Measurements from ENCODE around the gene PIK3C3.
"Not testable (repeated sequence)": the region's sequence is repeated elsewhere in the genome, so short reads cannot be mapped to it uniquely, and the experiment has no call there.

Gene PIK3C3

GRCh38 chr18:42092848-42093247 is 137.8 kb downstream of the PIK3C3 start:
- no peak for DNase-seq (ENCODE audit: insufficient read length, low spot score)
- no peak for FAIRE-seq
- TF ChIP-seq POLR2A (IDR thresholded peaks at IDR 0.05; ENCODE audit: low read depth, low read length), result no peak

DNA sequence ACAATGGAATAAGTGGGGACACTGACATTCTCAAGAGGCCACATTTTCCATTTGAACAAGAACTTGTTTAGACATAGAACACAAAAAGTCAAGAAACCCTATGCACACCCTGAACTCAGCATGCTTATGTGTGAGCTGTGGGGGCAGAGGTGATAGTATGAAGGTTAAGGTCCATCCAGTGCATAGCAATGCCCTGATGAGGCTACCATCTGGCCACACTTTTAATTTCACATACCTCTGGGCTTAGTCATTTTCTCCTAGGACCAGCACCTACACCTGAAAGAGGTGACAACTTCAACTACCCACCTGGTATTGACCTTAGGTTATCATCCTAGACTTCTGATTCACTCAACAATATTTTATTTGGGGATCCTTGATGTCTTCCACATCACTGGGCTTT is 139.8 kb downstream of the PIK3C3 start:
- TF ChIP-seq POLR2A (IDR thresholded peaks at IDR 0.05; ENCODE audit: low read depth, low read length), result no peak
- DNase-seq (ENCODE audit: insufficient read length, low spot score), result no peak

DNA sequence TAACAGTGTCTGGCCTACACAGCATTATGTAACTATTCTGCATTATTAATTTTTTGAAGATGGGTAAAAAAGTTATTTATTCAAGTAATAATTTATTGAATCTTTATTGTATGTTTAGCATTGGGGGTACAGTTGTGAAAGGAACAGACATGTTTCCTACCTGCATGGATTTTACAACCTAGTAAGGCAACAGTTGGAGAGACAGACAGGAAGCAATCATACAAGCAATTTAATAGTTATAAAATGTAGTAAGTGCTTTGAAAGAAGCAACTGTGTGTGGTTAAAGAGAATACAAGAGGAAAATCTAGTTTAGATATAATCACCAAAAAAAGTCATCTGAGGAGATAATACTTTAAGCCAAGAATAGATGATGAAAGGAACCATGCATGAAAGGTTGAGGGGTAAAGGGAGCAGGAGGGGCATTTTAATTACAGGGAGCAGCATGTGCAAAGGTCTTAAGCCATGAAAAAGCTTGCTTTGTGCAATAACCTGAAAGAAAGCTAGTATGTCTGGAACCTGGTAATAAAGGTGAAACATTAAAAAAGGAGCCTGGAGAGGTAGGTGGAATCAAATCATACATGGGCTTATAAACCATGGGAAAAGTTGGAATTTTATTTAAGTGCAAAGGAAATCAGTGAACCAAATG is 140.8 kb downstream of the PIK3C3 start:
- DNase-seq (ENCODE audit: insufficient read length, low spot score) (no peak), FAIRE-seq (no peak)
- no peak for TF ChIP-seq POLR2A (IDR thresholded peaks at IDR 0.05; ENCODE audit: low read depth, low read length)

More for the DNA sequence above, 139.8 kb downstream of the PIK3C3 start:
- no peak for FAIRE-seq

GRCh38 chr18:42100248-42100647 is 145.2 kb downstream of the PIK3C3 start:
- no peak for FAIRE-seq
- no peak for TF ChIP-seq POLR2A (IDR thresholded peaks at IDR 0.05; ENCODE audit: low read depth, low read length)
- no peak for DNase-seq (ENCODE audit: insufficient read length, low spot score)

GRCh38 chr18:42100911-42101310 is 145.9 kb downstream of the PIK3C3 start:
- TF ChIP-seq POLR2A (IDR thresholded peaks at IDR 0.05; ENCODE audit: low read depth, low read length), result no peak
- no peak for DNase-seq (ENCODE audit: insufficient read length, low spot score)
- no peak for FAIRE-seq

- no peak for TF ChIP-seq POLR2A (IDR thresholded peaks at IDR 0.05; ENCODE audit: low read depth, low read length)
- FAIRE-seq (no peak), DNase-seq (ENCODE audit: insufficient read length, low spot score) (no peak)
Observed at GRCh38 chr18:42105394-42105793, 150.4 kb downstream of the PIK3C3 start.

- no peak for FAIRE-seq
- DNase-seq (ENCODE audit: insufficient read length, low spot score), result no peak
- TF ChIP-seq POLR2A (IDR thresholded peaks at IDR 0.05; ENCODE audit: low read depth, low read length), result no peak
Observed at GRCh38 chr18:42106784-42107183, 151.8 kb downstream of the PIK3C3 start.

GRCh38 chr18:42107287-42107686 is 152.3 kb downstream of the PIK3C3 start:
- FAIRE-seq (no peak), DNase-seq (ENCODE audit: insufficient read length, low spot score) (no peak)
- TF ChIP-seq POLR2A (IDR thresholded peaks at IDR 0.05; ENCODE audit: low read depth, low read length), result no peak

DNA sequence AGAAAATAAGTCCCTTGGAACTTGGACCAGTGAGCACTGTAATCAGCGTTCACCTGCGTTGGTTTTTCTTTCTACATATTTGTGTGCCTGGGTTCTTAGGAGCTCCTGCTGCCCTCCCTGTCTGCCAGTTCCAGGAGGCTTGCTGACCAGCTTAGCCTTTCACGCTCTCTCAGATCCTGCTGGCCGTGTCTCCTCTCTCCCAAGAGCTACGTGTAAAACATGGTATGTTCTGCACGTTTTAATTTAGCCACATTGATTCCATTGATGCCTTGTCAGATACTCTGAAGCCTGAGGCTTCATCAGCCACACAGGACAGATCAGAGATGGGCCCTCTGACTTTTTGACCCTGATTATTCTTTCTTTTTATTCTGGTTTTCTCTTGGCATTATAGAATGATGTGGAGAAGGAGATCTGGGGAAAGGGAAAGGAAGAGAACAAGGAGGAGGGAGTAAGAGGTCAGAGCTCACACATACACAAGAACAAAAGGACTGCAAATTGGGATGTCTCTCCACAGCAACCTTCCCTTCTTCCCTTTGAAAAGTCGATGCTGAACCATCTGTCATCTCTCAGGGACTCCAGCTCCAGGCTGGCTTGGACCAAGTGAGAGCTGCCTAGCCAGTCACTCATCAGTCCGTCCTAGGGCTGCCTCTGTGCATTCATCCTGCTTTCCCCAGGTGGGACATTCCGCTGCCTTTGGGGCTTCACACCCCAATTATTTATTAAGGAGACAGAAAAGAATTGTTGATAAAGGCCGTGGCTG is 152.8 kb downstream of the PIK3C3 start:
- no peak for TF ChIP-seq POLR2A (IDR thresholded peaks at IDR 0.05; ENCODE audit: low read depth, low read length)
- FAIRE-seq (no peak), DNase-seq (ENCODE audit: insufficient read length, low spot score) (no peak)

- not testable (repeated sequence) for FAIRE-seq; DNase-seq (ENCODE audit: insufficient read length, low spot score)
Observed at GRCh38 chr18:42112147-42112546, 157.1 kb downstream of the PIK3C3 start.

DNA sequence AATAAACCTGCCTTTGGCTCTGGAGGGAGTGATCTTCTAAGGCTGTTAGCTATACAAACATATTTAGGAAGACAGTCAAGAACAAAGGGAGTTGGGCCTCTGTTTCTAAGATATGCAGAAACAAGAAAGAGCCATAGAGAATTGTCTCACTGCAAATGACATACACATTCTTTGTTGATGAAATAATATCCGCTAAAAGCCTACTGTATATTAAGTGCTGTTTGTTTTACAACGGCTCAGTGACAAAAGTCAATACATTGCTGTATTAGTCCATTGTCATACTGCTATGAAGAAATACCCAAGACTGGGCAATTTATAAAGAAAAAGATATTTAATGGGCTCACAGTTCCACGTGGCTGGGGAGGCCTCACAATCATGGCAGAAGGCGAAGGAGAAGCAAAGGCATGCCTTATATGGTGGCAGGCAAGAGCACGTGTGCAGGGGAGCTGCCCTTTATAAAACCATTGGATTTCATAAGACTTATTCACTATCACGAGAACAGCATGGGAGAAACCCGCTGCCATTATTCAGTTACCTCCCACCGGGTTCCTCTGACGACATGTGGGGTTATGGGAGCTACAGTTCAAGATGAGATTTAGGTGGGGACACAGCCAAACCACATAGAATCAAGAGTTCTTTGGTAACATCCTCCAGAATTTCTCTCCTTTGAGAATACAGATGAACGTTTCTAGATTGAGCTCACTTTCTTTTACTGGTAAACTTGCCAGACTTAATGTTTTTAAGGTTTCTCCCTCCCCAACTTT is 157.8 kb downstream of the PIK3C3 start:
- DNase-seq (ENCODE audit: insufficient read length, low spot score) (no peak), FAIRE-seq (no peak)
- no peak for TF ChIP-seq POLR2A (IDR thresholded peaks at IDR 0.05; ENCODE audit: low read depth, low read length)

- no peak for TF ChIP-seq POLR2A (IDR thresholded peaks at IDR 0.05; ENCODE audit: low read depth, low read length)
- no peak for DNase-seq (ENCODE audit: insufficient read length, low spot score)
- FAIRE-seq, result no peak
Observed at GRCh38 chr18:42113529-42114191, 158.6 kb downstream of the PIK3C3 start.

DNA sequence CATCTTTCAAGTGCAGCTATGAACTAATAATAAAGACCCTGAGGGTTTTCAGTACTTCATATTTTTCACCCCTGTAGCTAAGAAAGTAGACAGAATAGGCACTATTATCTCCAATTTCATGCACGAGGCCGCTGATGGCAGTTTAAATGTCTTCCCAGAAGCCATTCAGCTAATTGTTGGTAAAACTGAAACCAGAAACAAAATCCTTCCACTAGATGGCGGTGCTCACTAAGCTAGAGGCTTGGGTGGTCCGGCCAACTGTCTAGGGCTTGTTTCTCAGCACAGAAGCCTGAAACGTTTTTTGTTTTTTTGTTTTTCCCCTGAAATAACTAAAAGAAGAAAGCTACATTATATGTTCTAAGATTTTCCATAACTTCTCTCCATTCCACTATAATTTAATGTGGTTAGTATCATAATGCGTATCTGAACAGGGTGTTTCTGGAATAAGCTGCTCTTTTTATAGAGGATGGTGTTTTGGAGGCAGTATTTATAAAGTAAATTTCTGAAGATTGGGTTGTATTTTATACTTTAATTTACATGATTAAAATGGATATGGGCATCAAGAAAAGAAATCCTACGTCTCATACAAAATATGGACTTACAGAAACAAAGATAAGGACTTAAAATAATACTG is 159.4 kb downstream of the PIK3C3 start:
- DNase-seq (ENCODE audit: insufficient read length, low spot score), result peak; percentile 4
- peak; percentile 33 for FAIRE-seq
- TF ChIP-seq POLR2A (IDR thresholded peaks at IDR 0.05; ENCODE audit: low read depth, low read length), result no peak

Measured in H54 (cell line).